Right cardiac atrium (tissue), 5 donors: ENCODE data around the gene TCF12. TPM values are rescaled to one million over a fixed set of nuclear protein-coding genes. Genes with fewer than 3 reads are reported as not detected.

Experiments used
- ATAC-seq, 2 donors: fragments of 200-7000 bp; cut with Tn5 transposase; one replicate each; pipeline versions ENCODE4 v1.8.0 to v1.9.1; 2020; ENCODE audit warnings: moderate library complexity in 2 of 2, mild to moderate bottlenecking in 1 of 2
- DNase-seq, 3 donors: peaks; one replicate each; pipeline ENCODE4 v3.0.0-alpha.2; 2020
- H3K27ac ChIP-seq: one replicate; pipeline ENCODE4 v1.5.1; 2013; ENCODE audit warnings: mild to moderate bottlenecking, low read length, control low read depth, moderate library complexity
- H3K27me3 ChIP-seq: one replicate; pipeline ENCODE4 v1.6.1; 2013; ENCODE audit not compliant: control insufficient read depth, insufficient read depth
- H3K4me1 ChIP-seq: one replicate; pipeline ENCODE4 v1.6.1; 2013; ENCODE audit warnings: low read length; ENCODE audit not compliant: control insufficient read depth, insufficient read depth
- H3K4me3 ChIP-seq: one replicate; pipeline ENCODE4 v1.5.1; 2013; ENCODE audit warnings: low read length, control low read depth
- H3K9me3 ChIP-seq: one replicate; pipeline ENCODE4 v1.6.1; 2013; ENCODE audit warnings: low read length; ENCODE audit not compliant: control insufficient read depth
- WGBS: extraction: QIAGEN DNeasy Blood & Tissue Kit; methylation state at CpG from one replicate; pipeline ENCODE4 v1.1.7; 2013; 5-methylcytosine and 5-hydroxymethylcytosine counted together
- intact Hi-C, 4 donors: fragments of 100-400 bp; cut with DNase I; formaldehyde crosslinking; loops; one replicate each; pipeline versions ENCODE4 v1.11.0 to v1.14.0; 2022 to 2023
- polyA plus RNA-seq: library from polyadenylated mRNA; stranded (reverse); fragments of 200-250 nt; gene quantifications from one replicate; pipeline ENCODE4 v1.2.3, GENCODE V29; 2013
- total RNA-seq, 4 donors: library from RNA; stranded (reverse); fragmentation: NEBNext Ultra II Directional; extraction: Animal tissue kit (Norgen Biotek cat#: 25700); gene quantifications; one replicate each; pipeline ENCODE4 v1.2.1, GENCODE V29; 2021
- donor health status: healthy with polysubstance abuse.
- donor health status: DM: no; HTN: yes; CAD: no.
- donor health status: DM: no; HTN: no; CAD: no.
- donor health status: DM: no; HTN: yes; CAD: no; lungs with severe emphysema.
- donor health status: DM: yes; HTN: yes; CAD: no.

Gene TCF12
- total and polyA plus RNA-seq, 5 donors: 11.7 to 58.8 (median 51.5) TPM

DNA sequence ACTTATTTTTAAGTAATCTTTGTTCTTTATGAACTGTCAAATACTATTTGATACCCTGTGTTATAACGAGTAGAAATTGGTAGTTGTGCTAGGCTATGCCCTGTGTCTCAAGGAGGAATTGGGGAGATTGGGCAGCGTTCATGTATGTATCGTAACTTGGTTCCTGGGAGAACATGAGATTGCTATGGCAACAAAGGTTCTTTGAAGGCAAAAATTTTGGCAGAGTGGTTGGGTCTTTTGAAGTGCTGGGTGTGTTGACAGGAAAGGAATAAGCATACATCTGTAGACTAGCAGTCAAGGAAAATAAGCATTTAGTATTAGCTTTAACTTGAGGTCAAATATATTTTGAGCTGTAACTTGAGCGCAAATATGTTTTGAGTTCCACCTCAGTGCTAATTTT is 45.3 kb downstream of the TCF12 start:
- intact Hi-C loops: no loop called here
- no peak for DNase-seq
- no peaks in the 10 kb centered on the region for H3K9me3 ChIP-seq
- H3K27ac ChIP-seq: no peak overlapping the region
- no peaks in the 10 kb centered on the region for H3K27me3 ChIP-seq
- peaks cover 3% of the 10 kb centered on the region for H3K4me1 ChIP-seq
- ATAC-seq: no peak
- no peak overlapping the region for H3K4me3 ChIP-seq
- WGBS: 70% methylated on average over 4 of the region's 4 CpGs

DNA sequence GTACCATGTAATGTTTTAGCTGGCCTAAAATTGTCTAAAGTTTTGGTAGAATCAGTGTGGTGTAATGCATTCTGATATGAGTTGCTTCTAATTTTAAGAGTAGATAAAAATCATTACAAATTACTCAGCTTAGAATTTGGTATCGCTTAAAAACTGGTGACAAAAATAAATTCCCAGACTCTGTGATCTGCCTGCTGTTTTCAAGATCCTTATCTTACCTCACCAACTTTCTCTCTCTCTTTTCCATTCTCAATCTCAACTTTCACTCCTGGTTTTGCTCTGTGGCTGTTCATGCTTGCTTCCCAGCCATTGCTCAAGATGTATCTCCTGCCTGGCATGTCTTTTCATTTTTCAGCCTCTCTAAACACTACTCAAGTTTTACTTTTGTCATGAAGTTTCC is 45.7 kb downstream of the TCF12 start:
- DNase-seq: no peak
- H3K27ac ChIP-seq: no peak overlapping the region
- WGBS: 50% methylated on average over 1 of the region's 1 CpG
- H3K9me3 ChIP-seq: no peaks in the 10 kb centered on the region
- H3K4me3 ChIP-seq: no peak overlapping the region
- no peaks in the 10 kb centered on the region for H3K27me3 ChIP-seq
- peak in 1 of 2 donors; percentile 26 for ATAC-seq
- intact Hi-C loops: no loop called here
- H3K4me1 ChIP-seq: peaks cover 5% of the 10 kb centered on the region

GRCh38 chr15:56965231-56966013 is 47.0 kb downstream of the TCF12 start:
- Histone ChIP-seq H3K27me3 (no peaks in the 10 kb centered on the region), H3K9me3 (no peaks in the 10 kb centered on the region), H3K27ac (no peak overlapping the region), H3K4me3 (no peak overlapping the region), H3K4me1 (peaks cover 3% of the 10 kb centered on the region)
- intact Hi-C loops: no loop called here
- ATAC-seq (no peak), DNase-seq (no peak)
- WGBS: 85% methylated on average over 1 of the region's 1 CpG

- Histone ChIP-seq H3K27ac (no peak overlapping the region), H3K27me3 (no peaks in the 10 kb centered on the region), H3K4me3 (no peak overlapping the region), H3K9me3 (no peaks in the 10 kb centered on the region), H3K4me1 (peaks cover 7% of the 10 kb centered on the region)
- ATAC-seq (no peak), DNase-seq (no peak)
- intact Hi-C loops: no loop called here
- WGBS: 88% methylated on average over 3 of the region's 3 CpGs
These were observed 48.9 kb downstream of the TCF12 start for GRCh38 chr15:56967336-56967735.

- no peak for DNase-seq
- no peak overlapping the region for H3K27ac ChIP-seq
- peaks cover 7% of the 10 kb centered on the region for H3K4me1 ChIP-seq
- no peak overlapping the region for H3K4me3 ChIP-seq
- no peaks in the 10 kb centered on the region for H3K27me3 ChIP-seq
- intact Hi-C loops: no loop called here
- ATAC-seq: no peak
- no peaks in the 10 kb centered on the region for H3K9me3 ChIP-seq
These were observed 49.8 kb downstream of the TCF12 start for GRCh38 chr15:56968256-56968655.

DNA sequence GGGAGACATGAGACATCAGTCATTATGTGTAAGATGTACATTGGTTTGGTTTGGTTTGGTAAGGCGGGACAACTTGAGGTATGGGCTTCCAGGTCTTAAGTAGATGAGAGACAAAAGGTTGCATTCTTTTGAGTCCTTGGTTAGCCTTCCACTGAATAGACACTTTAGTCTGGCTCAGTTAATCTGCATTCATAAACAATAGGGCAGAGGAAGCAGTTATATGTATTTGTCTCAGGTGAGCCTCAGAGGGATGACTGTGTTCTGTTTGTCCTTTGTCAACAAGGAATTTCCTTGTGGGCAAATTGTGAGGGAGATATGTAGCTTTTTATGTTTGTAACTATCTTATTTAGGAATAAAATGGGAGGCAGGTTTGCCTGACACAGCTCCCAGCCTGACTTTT is 50.4 kb downstream of the TCF12 start:
- no peaks in the 10 kb centered on the region for H3K27me3 ChIP-seq
- ATAC-seq: no peak
- no peak overlapping the region for H3K27ac ChIP-seq
- intact Hi-C loops: no loop called here
- no peaks in the 10 kb centered on the region for H3K9me3 ChIP-seq
- DNase-seq: no peak
- WGBS: 95% methylated on average over 1 of the region's 1 CpG
- peaks cover 7% of the 10 kb centered on the region for H3K4me1 ChIP-seq
- H3K4me3 ChIP-seq: no peak overlapping the region

- Histone ChIP-seq H3K4me1 (peaks cover 7% of the 10 kb centered on the region), H3K4me3 (no peak overlapping the region), H3K27me3 (no peaks in the 10 kb centered on the region), H3K9me3 (no peaks in the 10 kb centered on the region), H3K27ac (no peak overlapping the region)
- DNase-seq (no peak), ATAC-seq (no peak)
- 82% methylated on average over 9 of the region's 9 CpGs for WGBS
- intact Hi-C loops: no loop called here
These were observed 50.9 kb downstream of the TCF12 start for GRCh38 chr15:56969265-56969895.

DNA sequence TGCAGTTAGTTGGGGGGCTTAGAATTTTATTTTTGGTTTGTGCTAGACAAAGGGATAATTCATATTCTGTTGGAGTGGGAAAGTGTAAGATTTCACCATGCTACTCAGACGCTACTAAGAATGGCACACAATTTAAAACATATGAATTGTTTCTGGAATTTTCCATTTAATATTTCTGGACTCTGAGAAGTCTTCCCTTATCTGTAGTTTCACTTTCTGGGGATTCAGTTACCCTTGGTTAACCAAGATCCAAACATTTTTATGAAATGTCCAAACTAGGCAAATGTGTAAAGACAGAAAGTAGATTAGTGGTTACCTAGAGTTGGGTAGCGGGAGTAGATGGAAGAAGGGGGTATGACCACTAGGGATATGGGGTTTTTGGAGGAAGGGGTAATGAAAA is 53.1 kb downstream of the TCF12 start:
- Histone ChIP-seq H3K4me1 (peaks cover 7% of the 10 kb centered on the region), H3K27ac (peak overlapping the region; percentile 67), H3K4me3 (no peak overlapping the region), H3K27me3 (no peaks in the 10 kb centered on the region), H3K9me3 (no peaks in the 10 kb centered on the region)
- WGBS: 71% methylated on average over 2 of the region's 2 CpGs
- DNase-seq (no peak), ATAC-seq (peak; percentile 25 to 36)
- intact Hi-C loops: no loop called here

GRCh38 chr15:56972016-56972415 is 53.6 kb downstream of the TCF12 start:
- DNase-seq: no peak
- peaks cover 7% of the 10 kb centered on the region for H3K4me1 ChIP-seq
- intact Hi-C loops: no loop called here

GRCh38 chr15:56972426-56972825 is 54.0 kb downstream of the TCF12 start:
- ATAC-seq (no peak), DNase-seq (no peak)
- intact Hi-C loops: no loop called here
- H3K27ac ChIP-seq: no peak overlapping the region
- no peaks in the 10 kb centered on the region for H3K9me3 ChIP-seq
- 65% methylated on average over 1 of the region's 1 CpG for WGBS
- no peak overlapping the region for H3K4me3 ChIP-seq
- peaks cover 7% of the 10 kb centered on the region for H3K4me1 ChIP-seq
- H3K27me3 ChIP-seq: no peaks in the 10 kb centered on the region

More at GRCh38 chr15:56972016-56972415, 53.6 kb downstream of the TCF12 start:
- Histone ChIP-seq H3K4me3 (no peak overlapping the region), H3K27ac (no peak overlapping the region), H3K9me3 (no peaks in the 10 kb centered on the region), H3K27me3 (no peaks in the 10 kb centered on the region)
- no peak for ATAC-seq
- WGBS: 64% methylated on average over 3 of the region's 3 CpGs

DNA sequence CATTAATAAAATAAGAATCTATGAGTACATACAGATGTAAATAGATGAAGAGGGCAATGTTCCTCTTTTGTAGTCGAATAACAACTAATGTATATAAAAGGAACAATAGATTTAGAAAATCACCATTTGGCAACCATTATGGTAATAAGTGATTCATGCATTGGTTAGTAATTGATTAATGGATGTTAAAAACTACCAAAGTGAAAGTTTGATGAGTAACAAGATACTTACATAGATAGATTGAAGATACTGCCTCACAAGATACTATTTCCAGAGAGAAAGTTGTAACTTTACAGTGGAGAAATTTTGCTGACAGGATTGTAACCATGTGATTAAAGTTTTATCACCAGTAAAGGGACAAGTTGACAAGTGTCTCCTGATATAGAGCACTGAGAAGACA is 55.0 kb downstream of the TCF12 start:
- H3K4me3 ChIP-seq: no peak overlapping the region
- intact Hi-C loops: no loop called here
- H3K9me3 ChIP-seq: no peaks in the 10 kb centered on the region
- H3K27me3 ChIP-seq: no peaks in the 10 kb centered on the region
- WGBS: 82% methylated on average over 1 of the region's 1 CpG
- DNase-seq (no peak), ATAC-seq (no peak)
- H3K4me1 ChIP-seq: peaks cover 7% of the 10 kb centered on the region
- no peak overlapping the region for H3K27ac ChIP-seq
